Type B pancreatic cell (in vitro differentiated cells): ENCODE data around the gene FASTKD3. TPM values are rescaled to one million over a fixed set of nuclear protein-coding genes. Genes with fewer than 3 reads are reported as not detected.

Experiments
- DNase-seq: peaks from one replicate; pipeline ENCODE4 v3.0.0; 2021; ENCODE audit warnings: mixed read lengths; ENCODE audit not compliant: unreplicated experiment; ENCODE audit errors: extremely low spot score
- H3K27ac Mint-ChIP-seq: 2 replicates; pipeline ENCODE4 v1.8.0; 2021; ENCODE audit warnings: mild to moderate bottlenecking, mixed read lengths
- H3K27me3 Mint-ChIP-seq: 2 replicates; pipeline ENCODE4 v1.8.0; 2021; ENCODE audit warnings: mixed read lengths
- H3K36me3 Mint-ChIP-seq: 2 replicates; pipeline ENCODE4 v1.8.0; 2021; ENCODE audit warnings: mixed read lengths
- H3K4me1 Mint-ChIP-seq: one replicate; pipeline ENCODE4 v1.8.0; 2021; ENCODE audit warnings: mixed read lengths; ENCODE audit not compliant: unreplicated experiment
- H3K4me3 Mint-ChIP-seq: 2 replicates; pipeline ENCODE4 v1.8.0; 2021; ENCODE audit warnings: mild to moderate bottlenecking, mixed read lengths
- H3K9me3 Mint-ChIP-seq: 2 replicates; pipeline ENCODE4 v1.8.0; 2021; ENCODE audit warnings: mixed read lengths
- total RNA-seq: library from RNA; stranded (reverse); gene quantifications from 2 replicates; pipeline ENCODE4 v1.2.1, GENCODE V29; 2021; ENCODE audit warnings: low replicate concordance
- TF ChIP-seq, protein P1 (sequence below): fragments of 200-600 bp; sonication (generic); conservative IDR thresholded peaks from 2 replicates; pipeline ENCODE4 v1.5.0; 2021; ENCODE audit warnings: antibody characterized with exemption, mild to moderate bottlenecking

FASTKD3 gene
- total RNA-seq, 1 donor from 2014 or later, result 10.7 TPM

GRCh38 chr5:7811715-7812114, 57.1 kb downstream of the FASTKD3 start:
- TF ChIP-seq, protein P1, sequence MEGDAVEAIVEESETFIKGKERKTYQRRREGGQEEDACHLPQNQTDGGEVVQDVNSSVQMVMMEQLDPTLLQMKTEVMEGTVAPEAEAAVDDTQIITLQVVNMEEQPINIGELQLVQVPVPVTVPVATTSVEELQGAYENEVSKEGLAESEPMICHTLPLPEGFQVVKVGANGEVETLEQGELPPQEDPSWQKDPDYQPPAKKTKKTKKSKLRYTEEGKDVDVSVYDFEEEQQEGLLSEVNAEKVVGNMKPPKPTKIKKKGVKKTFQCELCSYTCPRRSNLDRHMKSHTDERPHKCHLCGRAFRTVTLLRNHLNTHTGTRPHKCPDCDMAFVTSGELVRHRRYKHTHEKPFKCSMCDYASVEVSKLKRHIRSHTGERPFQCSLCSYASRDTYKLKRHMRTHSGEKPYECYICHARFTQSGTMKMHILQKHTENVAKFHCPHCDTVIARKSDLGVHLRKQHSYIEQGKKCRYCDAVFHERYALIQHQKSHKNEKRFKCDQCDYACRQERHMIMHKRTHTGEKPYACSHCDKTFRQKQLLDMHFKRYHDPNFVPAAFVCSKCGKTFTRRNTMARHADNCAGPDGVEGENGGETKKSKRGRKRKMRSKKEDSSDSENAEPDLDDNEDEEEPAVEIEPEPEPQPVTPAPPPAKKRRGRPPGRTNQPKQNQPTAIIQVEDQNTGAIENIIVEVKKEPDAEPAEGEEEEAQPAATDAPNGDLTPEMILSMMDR, result no peak
- Mint-ChIP-seq H3K4me3 (no peak overlapping the region), H3K27ac (no peak overlapping the region), H3K27me3 (peaks cover 21% of the 10 kb centered on the region), H3K9me3 (no peaks in the 10 kb centered on the region), H3K4me1 (peaks cover 7% of the 10 kb centered on the region), H3K36me3 (no peaks in the 10 kb centered on the region)
- no peak for DNase-seq

Other genes starting within 250 kb of the FASTKD3 start
- gene CFAP90, start 17.9 kb downstream of the FASTKD3 start, total RNA-seq, result 1.3 and 5.3 TPM in 2 replicates
- 33.7 and 49.3 TPM in 2 replicates for gene MTRR, start 117 bp upstream of the FASTKD3 start, total RNA-seq